ENCODE results near the gene ATP1A4.

ATP1A4 gene

GRCh38 chr1:160127865-160128523, 23.4 kb upstream of the ATP1A4 start:
- H3K36me3 ChIP-seq (ENCODE audit: control insufficient read depth in 2 of 2, insufficient read depth in 1 of 2, low read length in 2 of 2) = no peaks in the 10 kb centered on the region
- no peaks in the 10 kb centered on the region for H3K9me3 ChIP-seq (ENCODE audit: control insufficient read depth, insufficient read depth, low read depth, low read length)
- ChIA-PET CTCF (interaction anchor here (0.6 to 2.5 kb wide), 8 partner anchors 11 to 293 kb away, joined by 3 to 6 read pairs (median 4); no protein-coding TSS in a partner anchor), POLR2A (no interaction called here)
- no peaks in the 10 kb centered on the region for H3K4me1 ChIP-seq (ENCODE audit: control insufficient read depth, insufficient read depth, low read length)
- no peak overlapping the region for H3K27ac ChIP-seq (ENCODE audit: extremely low read depth, low read depth, low read length)
- no peak overlapping the region for H3K4me3 ChIP-seq (ENCODE audit: low read depth, low read length)
- TF ChIP-seq HOXD13 (CRISPR knock-in tag; IDR thresholded peaks at IDR 0.05; ENCODE audit: borderline replicate concordance) (no peak), ZNF837 (tag by site-specific recombination; IDR thresholded peaks at IDR 0.05) (no peak), ZNF677 (tag by site-specific recombination; IDR thresholded peaks at IDR 0.05) (no peak), INSM2 (tag by site-specific recombination; IDR thresholded peaks at IDR 0.05) (no peak), ZNF26 (tag by site-specific recombination; IDR thresholded peaks at IDR 0.05) (no peak), EGR2 (tag by site-specific recombination; IDR thresholded peaks at IDR 0.05; ENCODE audit: low read depth) (peak; percentile 58), RBAK (tag by site-specific recombination; IDR thresholded peaks at IDR 0.05) (no peak), SP2 (tag by site-specific recombination; IDR thresholded peaks at IDR 0.05) (no peak), ZBTB21 (tag by site-specific recombination; IDR thresholded peaks at IDR 0.05) (no peak), ZNF747 (tag by site-specific recombination; IDR thresholded peaks at IDR 0.05) (no peak), ZFP41 (tag by site-specific recombination; IDR thresholded peaks at IDR 0.05; ENCODE audit: borderline replicate concordance) (no peak), ZNF626 (tag by site-specific recombination; IDR thresholded peaks at IDR 0.05) (no peak), ZSCAN16 (tag by site-specific recombination; IDR thresholded peaks at IDR 0.05) (no peak), ZNF280C (tag by site-specific recombination; IDR thresholded peaks at IDR 0.05) (no peak), ZNF146 (tag by site-specific recombination; IDR thresholded peaks at IDR 0.05) (no peak), ZNF501 (tag by site-specific recombination; IDR thresholded peaks at IDR 0.05) (no peak), ZFHX2 (tag by site-specific recombination; conservative IDR thresholded peaks at IDR 0.05) (peak; percentile 41)

GRCh38 chr1:160128636-160129035, 22.8 kb upstream of the ATP1A4 start:
- no peak for TF ChIP-seq ZNF600 (tag by site-specific recombination; IDR thresholded peaks at IDR 0.05)
- TF ChIP-seq ZNF26 (tag by site-specific recombination; IDR thresholded peaks at IDR 0.05) = no peak
- TF ChIP-seq GLIS1 (tag by site-specific recombination; IDR thresholded peaks at IDR 0.05) = no peak
- TF ChIP-seq ZNF747 (tag by site-specific recombination; IDR thresholded peaks at IDR 0.05) = no peak
- no peak for TF ChIP-seq ZNF48 (tag by site-specific recombination; IDR thresholded peaks at IDR 0.05)
- no peak for TF ChIP-seq ZNF335 (tag by site-specific recombination; conservative IDR thresholded peaks at IDR 0.05)
- TF ChIP-seq ZNF677 (tag by site-specific recombination; IDR thresholded peaks at IDR 0.05) = no peak
- TF ChIP-seq ZNF311 (tag by site-specific recombination; IDR thresholded peaks at IDR 0.05; ENCODE audit: borderline replicate concordance) = no peak
- TF ChIP-seq ZNF571 (tag by site-specific recombination; IDR thresholded peaks at IDR 0.05) = no peak
- Histone ChIP-seq H3K4me1 (ENCODE audit: control insufficient read depth, insufficient read depth, low read length) (no peaks in the 10 kb centered on the region), H3K27ac (ENCODE audit: extremely low read depth, low read depth, low read length) (no peak overlapping the region), H3K9me3 (ENCODE audit: control insufficient read depth, insufficient read depth, low read depth, low read length) (no peaks in the 10 kb centered on the region), H3K36me3 (ENCODE audit: control insufficient read depth in 2 of 2, insufficient read depth in 1 of 2, low read length in 2 of 2) (no peaks in the 10 kb centered on the region), H3K4me3 (ENCODE audit: low read depth, low read length) (no peak overlapping the region)
- ChIA-PET CTCF (interaction anchor here (0.9 to 1.6 kb wide), 3 partner anchors 12 to 163 kb away, joined by 3 to 5 read pairs (median 4); no protein-coding TSS in a partner anchor), POLR2A (no interaction called here)
